ENCODE data around the gene AOAH.

Gene AOAH

GRCh38 chr7:36626111-36626510 lies 98.2 kb downstream of the AOAH start:
- POLR2A ChIA-PET, result no interaction called here
- CTCF ChIA-PET, result interaction anchor here (0.9 to 1.4 kb wide), 2 partner anchors 10 to 18 kb away, joined by 3 to 4 read pairs; no protein-coding TSS in a partner anchor
- DNase-seq (ENCODE audit: extremely low spot score), result no peak
- no peak for TF ChIP-seq CTCF (IDR thresholded peaks at IDR 0.05; ENCODE audit: control extremely low read depth, extremely low read depth, low read depth, missing control alignments)

GRCh38 chr7:36625247-36625646 lies 99.0 kb downstream of the AOAH start:
- no peak for TF ChIP-seq CTCF (IDR thresholded peaks at IDR 0.05; ENCODE audit: control extremely low read depth, extremely low read depth, low read depth, missing control alignments)
- no peak for DNase-seq (ENCODE audit: extremely low spot score)
- ChIA-PET CTCF (no interaction called here), POLR2A (no interaction called here)

- POLR2A ChIA-PET, result no interaction called here
- no peak for DNase-seq (ENCODE audit: extremely low spot score)
- CTCF ChIA-PET, result interaction anchor here (0.9 kb wide), 1 partner anchor 48 kb away, joined by 3 read pairs; no protein-coding TSS in a partner anchor
- TF ChIP-seq CTCF (IDR thresholded peaks at IDR 0.05; ENCODE audit: control extremely low read depth, extremely low read depth, low read depth, missing control alignments), result no peak
These were observed 101.0 kb downstream of the AOAH start for GRCh38 chr7:36623247-36623646.

GRCh38 chr7:36621396-36621795 lies 102.9 kb downstream of the AOAH start:
- TF ChIP-seq CTCF (IDR thresholded peaks at IDR 0.05; ENCODE audit: control extremely low read depth, extremely low read depth, low read depth, missing control alignments), result no peak
- ChIA-PET POLR2A (no interaction called here), CTCF (no interaction called here)
- DNase-seq (ENCODE audit: extremely low spot score), result no peak

- POLR2A ChIA-PET, result no interaction called here
- CTCF ChIA-PET, result interaction anchor here (1.1 to 2.6 kb wide), 5 partner anchors 10 to 50 kb away, joined by 3 to 11 read pairs (median 6); no protein-coding TSS in a partner anchor
- DNase-seq (ENCODE audit: extremely low spot score), result no peak
- no peak for TF ChIP-seq CTCF (IDR thresholded peaks at IDR 0.05; ENCODE audit: control extremely low read depth, extremely low read depth, low read depth, missing control alignments)
These were observed 104.1 kb downstream of the AOAH start for GRCh38 chr7:36620166-36620708.

- CTCF ChIA-PET, result no interaction called here
- DNase-seq (ENCODE audit: extremely low spot score), result no peak
- POLR2A ChIA-PET, result no interaction called here
- no peak for TF ChIP-seq CTCF (IDR thresholded peaks at IDR 0.05; ENCODE audit: control extremely low read depth, extremely low read depth, low read depth, missing control alignments)
These were observed 106.9 kb downstream of the AOAH start for GRCh38 chr7:36617408-36617807.
